ENCODE results near the gene EXOC3L4.

The EXOC3L4 gene

DNA sequence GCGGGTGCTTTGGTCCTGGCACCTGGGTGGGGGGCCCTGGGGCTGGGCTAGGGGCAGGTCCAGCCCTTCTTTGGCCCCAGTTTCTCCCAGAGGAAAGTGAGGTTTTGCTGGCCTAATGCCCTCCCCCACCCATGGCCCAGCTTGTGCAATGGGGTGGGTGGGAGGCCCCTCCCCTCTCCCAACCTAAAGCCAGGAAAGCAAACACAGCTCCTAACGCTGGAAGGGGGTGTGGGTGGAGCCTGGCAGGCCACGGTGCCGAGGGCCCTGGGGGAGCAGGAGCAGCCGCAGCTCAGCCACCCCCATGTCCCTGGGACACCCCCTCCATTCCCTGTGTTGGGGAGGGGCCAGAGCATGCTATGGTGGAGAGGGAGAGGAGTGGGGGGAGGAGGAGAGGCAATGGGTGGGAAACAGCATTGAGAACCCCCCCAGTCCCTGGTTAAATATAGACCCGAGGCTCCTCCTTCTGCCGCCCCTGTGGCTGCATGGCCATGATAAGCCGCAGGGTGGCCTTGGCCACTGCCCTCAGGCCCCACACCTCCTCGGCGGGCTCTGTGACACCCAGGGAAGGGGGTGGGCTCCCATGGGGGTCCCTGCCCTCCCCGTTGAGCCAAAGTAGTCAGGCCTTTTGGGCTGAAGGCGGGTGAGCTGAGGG lies 4.7 kb downstream of the EXOC3L4 start:
- TF ChIP-seq POLR2AphosphoS5 (IDR thresholded peaks at IDR 0.05; ENCODE audit: low read depth, low read length) (no peak), SIN3A (IDR thresholded peaks at IDR 0.05; ENCODE audit: borderline replicate concordance, insufficient read depth, low read length) (no peak), TAF1 (IDR thresholded peaks at IDR 0.05; ENCODE audit: borderline replicate concordance, insufficient read depth, low read length) (no peak), FOXP2 (optimal IDR thresholded peaks at IDR 0.05; ENCODE audit: borderline replicate concordance, extremely low read depth, extremely low read length, insufficient read depth) (no peak)
- TF ChIP-seq, protein P1, sequence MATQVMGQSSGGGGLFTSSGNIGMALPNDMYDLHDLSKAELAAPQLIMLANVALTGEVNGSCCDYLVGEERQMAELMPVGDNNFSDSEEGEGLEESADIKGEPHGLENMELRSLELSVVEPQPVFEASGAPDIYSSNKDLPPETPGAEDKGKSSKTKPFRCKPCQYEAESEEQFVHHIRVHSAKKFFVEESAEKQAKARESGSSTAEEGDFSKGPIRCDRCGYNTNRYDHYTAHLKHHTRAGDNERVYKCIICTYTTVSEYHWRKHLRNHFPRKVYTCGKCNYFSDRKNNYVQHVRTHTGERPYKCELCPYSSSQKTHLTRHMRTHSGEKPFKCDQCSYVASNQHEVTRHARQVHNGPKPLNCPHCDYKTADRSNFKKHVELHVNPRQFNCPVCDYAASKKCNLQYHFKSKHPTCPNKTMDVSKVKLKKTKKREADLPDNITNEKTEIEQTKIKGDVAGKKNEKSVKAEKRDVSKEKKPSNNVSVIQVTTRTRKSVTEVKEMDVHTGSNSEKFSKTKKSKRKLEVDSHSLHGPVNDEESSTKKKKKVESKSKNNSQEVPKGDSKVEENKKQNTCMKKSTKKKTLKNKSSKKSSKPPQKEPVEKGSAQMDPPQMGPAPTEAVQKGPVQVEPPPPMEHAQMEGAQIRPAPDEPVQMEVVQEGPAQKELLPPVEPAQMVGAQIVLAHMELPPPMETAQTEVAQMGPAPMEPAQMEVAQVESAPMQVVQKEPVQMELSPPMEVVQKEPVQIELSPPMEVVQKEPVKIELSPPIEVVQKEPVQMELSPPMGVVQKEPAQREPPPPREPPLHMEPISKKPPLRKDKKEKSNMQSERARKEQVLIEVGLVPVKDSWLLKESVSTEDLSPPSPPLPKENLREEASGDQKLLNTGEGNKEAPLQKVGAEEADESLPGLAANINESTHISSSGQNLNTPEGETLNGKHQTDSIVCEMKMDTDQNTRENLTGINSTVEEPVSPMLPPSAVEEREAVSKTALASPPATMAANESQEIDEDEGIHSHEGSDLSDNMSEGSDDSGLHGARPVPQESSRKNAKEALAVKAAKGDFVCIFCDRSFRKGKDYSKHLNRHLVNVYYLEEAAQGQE (IDR thresholded peaks at IDR 0.05; ENCODE audit: insufficient read depth in 1 of 2, low read depth in 2 of 2, low read length in 2 of 2): no peak

DNA sequence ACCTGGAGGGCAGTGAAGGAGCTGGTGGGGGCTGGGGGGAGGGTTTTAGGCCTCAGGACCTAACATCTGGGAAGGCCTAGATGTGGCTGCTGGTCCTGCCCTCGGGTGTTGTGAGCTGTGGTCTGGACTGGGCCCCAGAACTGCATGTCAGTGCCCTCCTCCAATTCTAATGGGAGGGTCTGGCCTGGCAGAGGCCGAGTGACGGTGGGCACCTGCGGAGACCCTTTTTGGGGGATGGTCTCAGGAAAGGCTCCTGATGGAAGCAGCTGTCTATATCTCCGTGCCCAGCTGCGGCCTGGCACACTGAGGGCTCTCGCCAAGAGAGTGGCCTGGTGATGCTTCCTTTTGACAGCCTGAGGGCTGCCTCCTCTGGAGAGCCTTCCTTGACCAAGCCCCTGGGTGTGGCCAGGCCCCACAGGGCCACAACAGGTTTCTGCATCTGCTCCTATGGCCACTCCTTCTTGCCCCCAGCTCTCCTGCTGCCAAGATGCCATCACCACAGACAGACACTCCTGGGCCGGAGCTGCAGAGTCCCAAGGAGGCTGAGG lies 5.3 kb downstream of the EXOC3L4 start:
- TF ChIP-seq FOXP2 (optimal IDR thresholded peaks at IDR 0.05; ENCODE audit: borderline replicate concordance, extremely low read depth, extremely low read length, insufficient read depth): no peak
- TF ChIP-seq SIN3A (IDR thresholded peaks at IDR 0.05; ENCODE audit: borderline replicate concordance, insufficient read depth, low read length): no peak
- no peak for TF ChIP-seq POLR2AphosphoS5 (IDR thresholded peaks at IDR 0.05; ENCODE audit: low read depth, low read length)
- TF ChIP-seq, protein P1 (IDR thresholded peaks at IDR 0.05; ENCODE audit: insufficient read depth in 1 of 2, low read depth in 2 of 2, low read length in 2 of 2): no peak
- no peak for TF ChIP-seq TAF1 (IDR thresholded peaks at IDR 0.05; ENCODE audit: borderline replicate concordance, insufficient read depth, low read length)

DNA sequence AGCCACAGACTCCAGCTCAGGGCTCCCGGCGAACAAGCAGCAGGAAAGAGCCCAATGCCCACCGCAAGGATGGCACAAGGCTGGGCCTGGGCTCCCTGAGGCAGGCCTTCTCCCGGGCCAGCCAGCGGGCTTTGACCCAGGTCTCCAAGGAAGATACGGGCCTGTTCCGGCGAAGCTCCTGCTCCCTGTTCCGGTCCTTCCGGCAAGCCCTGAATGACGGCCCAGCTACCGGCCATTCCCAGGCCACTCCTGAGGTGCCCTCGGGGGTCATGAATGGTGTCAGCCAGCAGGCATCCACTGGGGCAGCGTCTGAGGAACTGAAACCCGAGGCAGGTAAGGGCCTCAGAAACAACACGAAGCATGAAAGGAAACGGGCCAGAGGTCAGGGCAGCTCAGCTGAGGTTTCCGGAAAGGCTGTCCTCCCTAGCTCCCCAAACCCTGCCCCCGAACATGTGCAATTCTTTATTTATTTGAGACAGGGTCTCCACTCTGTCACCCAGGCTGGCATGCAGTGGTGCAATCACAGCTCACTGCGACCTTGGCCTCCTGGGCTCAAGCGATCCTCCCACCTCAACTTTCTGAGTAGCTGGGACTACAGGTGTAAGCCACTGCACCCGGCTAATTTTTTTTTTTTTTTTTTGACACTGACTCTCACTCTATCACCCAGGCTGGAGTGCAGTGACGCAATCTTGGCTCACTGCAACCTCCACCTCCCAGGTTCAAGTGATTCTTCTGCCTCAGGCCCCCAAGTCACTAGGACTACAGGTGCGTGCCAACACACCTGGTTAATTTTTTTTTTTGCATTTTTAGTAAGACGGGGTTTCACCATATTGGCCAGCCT lies 6.0 kb downstream of the EXOC3L4 start:
- no peak for TF ChIP-seq POLR2AphosphoS5 (IDR thresholded peaks at IDR 0.05; ENCODE audit: low read depth, low read length)
- TF ChIP-seq SIN3A (IDR thresholded peaks at IDR 0.05; ENCODE audit: borderline replicate concordance, insufficient read depth, low read length): no peak
- no peak for TF ChIP-seq TAF1 (IDR thresholded peaks at IDR 0.05; ENCODE audit: borderline replicate concordance, insufficient read depth, low read length)
- no peak for TF ChIP-seq FOXP2 (optimal IDR thresholded peaks at IDR 0.05; ENCODE audit: borderline replicate concordance, extremely low read depth, extremely low read length, insufficient read depth)
- TF ChIP-seq, protein P1 (IDR thresholded peaks at IDR 0.05; ENCODE audit: insufficient read depth in 1 of 2, low read depth in 2 of 2, low read length in 2 of 2): no peak

DNA sequence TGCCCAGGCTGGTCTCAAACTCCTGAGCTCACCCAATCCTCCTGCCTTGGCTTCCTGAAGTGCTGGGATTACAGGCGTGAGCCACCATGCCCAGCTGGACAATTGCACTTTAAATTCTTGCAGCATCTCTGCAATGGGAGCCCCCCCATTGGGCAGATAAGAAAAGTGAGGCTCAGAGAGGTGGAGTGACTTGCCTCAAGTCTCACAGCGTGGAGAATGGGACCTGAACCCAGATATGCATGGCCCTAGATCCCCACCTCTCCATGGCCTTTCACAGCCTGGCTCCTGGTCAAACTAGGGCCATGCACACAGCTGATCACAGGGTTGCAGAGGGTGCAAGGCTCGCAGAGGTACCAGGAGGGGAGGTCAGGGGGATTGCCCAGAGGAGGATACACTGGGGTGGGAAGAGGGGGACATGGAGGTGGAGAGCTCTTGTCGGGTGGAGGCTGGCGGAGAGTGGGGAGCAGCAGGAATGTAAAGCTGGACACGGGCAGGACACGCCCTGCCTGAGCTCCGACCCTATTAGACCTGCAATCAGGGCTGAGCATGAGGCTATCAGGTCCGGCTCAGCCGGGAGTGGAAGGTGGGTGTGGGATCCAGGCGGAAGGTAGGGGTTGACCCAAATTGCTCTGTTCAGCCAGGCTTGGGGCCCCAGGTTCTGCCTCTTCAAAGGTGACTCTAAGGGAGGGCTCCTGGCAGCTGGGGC lies 6.9 kb downstream of the EXOC3L4 start:
- no peak for TF ChIP-seq SIN3A (IDR thresholded peaks at IDR 0.05; ENCODE audit: borderline replicate concordance, insufficient read depth, low read length)
- TF ChIP-seq, protein P1 (IDR thresholded peaks at IDR 0.05; ENCODE audit: insufficient read depth in 1 of 2, low read depth in 2 of 2, low read length in 2 of 2): no peak
- no peak for TF ChIP-seq FOXP2 (optimal IDR thresholded peaks at IDR 0.05; ENCODE audit: borderline replicate concordance, extremely low read depth, extremely low read length, insufficient read depth)
- no peak for TF ChIP-seq POLR2AphosphoS5 (IDR thresholded peaks at IDR 0.05; ENCODE audit: low read depth, low read length)
- TF ChIP-seq TAF1 (IDR thresholded peaks at IDR 0.05; ENCODE audit: borderline replicate concordance, insufficient read depth, low read length): no peak
